Endodermal cell (in vitro differentiated cells): Measurements from ENCODE around the gene HGD. TPM values are rescaled to one million over a fixed set of nuclear protein-coding genes. Genes with fewer than 3 reads are reported as not detected.

Experiments used
- DNase-seq: peaks from one replicate; pipeline ENCODE4 v3.0.0-alpha.2; 2017
- H3K27ac ChIP-seq: 2 replicates; pipeline ENCODE4 v1.5.1; 2013; ENCODE audit warnings: mild to moderate bottlenecking, low read depth, low read length, moderate library complexity
- H3K27me3 ChIP-seq: 2 replicates; pipeline ENCODE4 v1.6.1; 2013; ENCODE audit warnings: mild to moderate bottlenecking, low read length, moderate library complexity; ENCODE audit not compliant: insufficient read depth, control insufficient read depth, poor library complexity, severe bottlenecking
- H3K36me3 ChIP-seq: 2 replicates; pipeline ENCODE4 v1.7.0; 2013; ENCODE audit warnings: mild to moderate bottlenecking, low read length, moderate library complexity; ENCODE audit not compliant: control insufficient read depth, insufficient read depth
- H3K4me1 ChIP-seq: one replicate; pipeline ENCODE4 v1.7.0; 2013; ENCODE audit warnings: low read length; ENCODE audit not compliant: control insufficient read depth, insufficient read depth
- H3K4me3 ChIP-seq: 2 replicates; pipeline ENCODE4 v1.5.1; 2013; ENCODE audit warnings: mild to moderate bottlenecking, low read length, moderate library complexity
- H3K9ac ChIP-seq: 2 replicates; pipeline ENCODE4 v1.6.1; 2013; ENCODE audit warnings: mild to moderate bottlenecking, low read length, moderate library complexity; ENCODE audit not compliant: poor library complexity, severe bottlenecking; ENCODE audit errors: extremely low read depth
- H3K9me3 ChIP-seq: 2 replicates; pipeline ENCODE4 v1.6.1; 2013; ENCODE audit warnings: mild to moderate bottlenecking, low read length, moderate library complexity; ENCODE audit not compliant: control insufficient read depth
- H3K27ac Mint-ChIP-seq: 2 replicates; pipeline ENCODE4 v1.8.0; 2020; ENCODE audit warnings: mixed read lengths
- H3K27me3 Mint-ChIP-seq: 2 replicates; pipeline ENCODE4 v1.8.0; 2021; ENCODE audit warnings: mild to moderate bottlenecking, mixed read lengths; ENCODE audit not compliant: insufficient read depth
- H3K36me3 Mint-ChIP-seq: 2 replicates; pipeline ENCODE4 v1.8.0; 2020; ENCODE audit warnings: low read depth, mixed read lengths
- H3K4me1 Mint-ChIP-seq: 2 replicates; pipeline ENCODE4 v1.8.0; 2020; ENCODE audit warnings: mixed read lengths
- H3K4me3 Mint-ChIP-seq: 2 replicates; pipeline ENCODE4 v1.8.0; 2020; ENCODE audit warnings: mild to moderate bottlenecking, moderate library complexity, mixed read lengths
- H3K9me3 Mint-ChIP-seq: 2 replicates; pipeline ENCODE4 v1.8.0; 2020; ENCODE audit warnings: mild to moderate bottlenecking, mixed read lengths
- WGBS, 2 experiments: methylation state at CpG; one replicate each; pipeline versions ENCODE4 v1.1.5 to v1.1.7; 2013; ENCODE audit warnings: missing lambda C conversion rate in 2 of 2, mixed read lengths in 1 of 2; ENCODE audit not compliant: insufficient coverage in 1 of 2, insufficient read length in 1 of 2; 5-methylcytosine and 5-hydroxymethylcytosine counted together
- total RNA-seq, 2 donors: library from RNA; stranded (reverse); fragmentation: NEBNext Ultra II Directional in 1 of 2; extraction: Animal tissue kit (Norgen Biotek cat#: 25700) in 1 of 2; gene quantifications; 2 replicates in 1 of 2; 3 replicates in 1 of 2; pipeline ENCODE4 v1.2.1, GENCODE V29; 2021
- TF ChIP-seq, protein P1 (sequence below): fragments of 200-600 bp; sonication (generic); conservative IDR thresholded peaks from 2 replicates; pipeline ENCODE4 v1.5.0; 2021; ENCODE audit warnings: antibody characterized with exemption, mild to moderate bottlenecking

The HGD gene
- total RNA-seq, 2 donors from 2014 or later = not detected

DNA sequence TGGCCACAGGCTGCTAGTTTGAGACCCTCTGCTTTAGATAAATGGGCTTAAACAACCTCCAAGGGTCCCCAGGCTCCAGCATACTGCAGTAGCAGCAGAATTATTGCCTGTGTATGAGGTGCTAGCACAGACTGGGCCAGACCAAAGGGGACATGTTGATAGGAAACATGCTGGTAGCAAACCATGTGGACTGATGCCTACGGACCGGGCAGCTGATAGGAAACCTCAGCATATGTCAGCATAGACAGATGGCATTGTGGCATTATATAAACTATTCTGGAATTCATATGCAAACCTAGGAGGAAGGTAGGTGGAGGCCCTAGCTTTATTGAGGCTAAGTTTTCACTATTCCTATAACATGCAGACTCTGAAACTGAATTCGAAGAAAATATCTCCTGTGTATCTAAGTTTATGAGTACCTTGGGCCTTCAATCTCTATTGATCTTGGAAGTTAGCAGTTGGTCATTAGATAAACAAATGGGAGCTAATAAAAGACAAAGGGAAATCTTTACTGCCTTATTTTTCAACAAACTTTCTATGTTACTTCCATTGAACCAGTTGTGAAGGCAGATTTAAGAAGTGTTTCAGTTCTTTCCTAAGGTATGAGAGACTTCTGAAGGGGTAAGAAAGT, 1.7 kb upstream of the HGD start:
- Histone ChIP-seq H3K9ac (no peak overlapping the region), H3K27ac (no peak overlapping the region), H3K4me1 (peaks cover 5% of the 10 kb centered on the region), H3K9me3 (peaks cover 10% of the 10 kb centered on the region), H3K27me3 (no peaks in the 10 kb centered on the region), H3K36me3 (no peaks in the 10 kb centered on the region), H3K4me3 (no peak overlapping the region)
- Mint-ChIP-seq H3K4me3 (no peak overlapping the region), H3K27me3 (no peaks in the 10 kb centered on the region), H3K36me3 (no peaks in the 10 kb centered on the region), H3K4me1 (peaks cover 26% of the 10 kb centered on the region), H3K27ac (no peak overlapping the region), H3K9me3 (peaks cover 10% of the 10 kb centered on the region)
- 94 to 100% methylated on average over 3 of the region's 3 CpGs for WGBS, 2 experiments
- TF ChIP-seq, protein P1, sequence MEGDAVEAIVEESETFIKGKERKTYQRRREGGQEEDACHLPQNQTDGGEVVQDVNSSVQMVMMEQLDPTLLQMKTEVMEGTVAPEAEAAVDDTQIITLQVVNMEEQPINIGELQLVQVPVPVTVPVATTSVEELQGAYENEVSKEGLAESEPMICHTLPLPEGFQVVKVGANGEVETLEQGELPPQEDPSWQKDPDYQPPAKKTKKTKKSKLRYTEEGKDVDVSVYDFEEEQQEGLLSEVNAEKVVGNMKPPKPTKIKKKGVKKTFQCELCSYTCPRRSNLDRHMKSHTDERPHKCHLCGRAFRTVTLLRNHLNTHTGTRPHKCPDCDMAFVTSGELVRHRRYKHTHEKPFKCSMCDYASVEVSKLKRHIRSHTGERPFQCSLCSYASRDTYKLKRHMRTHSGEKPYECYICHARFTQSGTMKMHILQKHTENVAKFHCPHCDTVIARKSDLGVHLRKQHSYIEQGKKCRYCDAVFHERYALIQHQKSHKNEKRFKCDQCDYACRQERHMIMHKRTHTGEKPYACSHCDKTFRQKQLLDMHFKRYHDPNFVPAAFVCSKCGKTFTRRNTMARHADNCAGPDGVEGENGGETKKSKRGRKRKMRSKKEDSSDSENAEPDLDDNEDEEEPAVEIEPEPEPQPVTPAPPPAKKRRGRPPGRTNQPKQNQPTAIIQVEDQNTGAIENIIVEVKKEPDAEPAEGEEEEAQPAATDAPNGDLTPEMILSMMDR = no peak
- DNase-seq = no peak

DNA sequence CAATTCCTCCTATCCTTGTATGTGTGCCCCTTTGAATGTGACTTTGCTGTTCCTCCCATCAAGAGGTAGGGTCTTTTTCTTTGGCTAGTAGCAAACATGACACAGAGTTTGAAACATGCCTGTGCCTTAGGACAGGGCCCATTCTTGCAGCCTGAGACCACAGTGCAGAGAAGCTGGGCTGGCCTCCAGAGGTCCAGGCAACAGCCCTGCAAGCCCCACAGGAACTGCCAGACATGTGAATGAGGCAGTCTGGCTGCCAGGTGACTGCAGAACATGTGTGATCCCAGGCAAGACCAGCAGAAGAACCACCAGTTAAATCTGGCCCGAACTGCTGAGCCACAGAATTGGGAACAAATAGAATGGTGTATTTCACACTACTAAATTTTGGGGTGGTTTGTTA, 1.2 kb upstream of the HGD start:
- H3K9me3 ChIP-seq = peaks cover 10% of the 10 kb centered on the region
- Mint-ChIP-seq H3K36me3 (no peaks in the 10 kb centered on the region), H3K4me3 (no peak overlapping the region), H3K9me3 (peaks cover 14% of the 10 kb centered on the region), H3K4me1 (peaks cover 31% of the 10 kb centered on the region), H3K27ac (no peak overlapping the region), H3K27me3 (no peaks in the 10 kb centered on the region)
- no peak overlapping the region for H3K4me3 ChIP-seq
- 90 to 100% methylated on average over 1 of the region's 1 CpG for WGBS, 2 experiments
- TF ChIP-seq, protein P1 = no peak
- H3K4me1 ChIP-seq = peaks cover 11% of the 10 kb centered on the region
- H3K27ac ChIP-seq = no peak overlapping the region
- no peaks in the 10 kb centered on the region for H3K36me3 ChIP-seq
- peak; percentile 55 for DNase-seq
- H3K9ac ChIP-seq = no peak overlapping the region
- no peaks in the 10 kb centered on the region for H3K27me3 ChIP-seq

DNA sequence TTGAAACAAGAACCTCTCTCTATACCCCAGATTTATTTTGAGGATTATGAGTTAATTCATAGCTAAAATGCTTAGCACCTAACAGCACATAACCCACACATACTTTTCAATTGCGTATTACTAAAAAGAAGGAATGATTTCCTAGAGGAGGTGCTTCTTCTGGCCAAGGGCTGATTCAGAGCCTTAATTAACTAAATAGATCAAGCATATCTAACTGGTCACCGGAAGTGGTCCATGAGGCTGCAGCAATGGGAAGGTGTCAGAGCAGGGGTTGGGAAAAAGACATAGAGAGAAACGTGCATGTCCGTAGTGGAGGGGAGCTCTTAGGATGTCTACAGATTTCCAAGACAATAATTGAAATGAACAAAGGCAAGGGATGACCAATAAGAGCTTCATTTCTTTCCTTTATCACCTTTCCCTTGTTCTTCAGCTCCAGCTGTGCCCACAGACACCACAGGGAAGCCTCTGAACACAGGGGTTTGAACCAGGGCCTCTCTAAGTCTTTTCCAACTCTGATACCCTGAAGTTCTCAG, 467 bp downstream of the HGD start:
- Histone ChIP-seq H3K27me3 (no peaks in the 10 kb centered on the region), H3K27ac (no peak overlapping the region), H3K4me1 (peaks cover 13% of the 10 kb centered on the region), H3K9ac (no peak overlapping the region), H3K9me3 (peaks cover 25% of the 10 kb centered on the region), H3K36me3 (no peaks in the 10 kb centered on the region), H3K4me3 (no peak overlapping the region)
- TF ChIP-seq, protein P1 = no peak
- Mint-ChIP-seq H3K4me1 (peaks cover 38% of the 10 kb centered on the region), H3K27me3 (no peaks in the 10 kb centered on the region), H3K36me3 (peaks cover 1% of the 10 kb centered on the region), H3K4me3 (no peak overlapping the region), H3K9me3 (peaks cover 30% of the 10 kb centered on the region), H3K27ac (no peak overlapping the region)
- no peak for DNase-seq
- 94% methylated on average over 2 to 4 of the region's 4 CpGs for WGBS, 2 experiments
